ENCODE results near the gene LKAAEAR1. TPM values are rescaled to one million over a fixed set of nuclear protein-coding genes. Genes with fewer than 3 reads are reported as not detected.
A peak's percentile ranks its signal among the peaks of the same experiment; 100 is the strongest.

The LKAAEAR1 gene
- total and polyA plus RNA-seq, 2 of the 13 experiments (the other 11 are each of a cell fraction or from before 2014, with no cell fraction given): not detected

GRCh38 chr20:64041040-64041780, 43.0 kb downstream of the LKAAEAR1 start (continued):
- peak; percentile 92; the same call in 1 of the 2 replicates for TF ChIP-seq ZBTB8A (CRISPR knock-in tag; IDR thresholded peaks at IDR 0.05; ENCODE audit: borderline replicate concordance, low read depth)
- peak; percentile 44; the same call in 1 of the 2 replicates for TF ChIP-seq REPIN1 (CRISPR knock-in tag; IDR thresholded peaks at IDR 0.05; ENCODE audit: borderline replicate concordance, low read depth)
- TF ChIP-seq HOXA5 (CRISPR knock-in tag; IDR thresholded peaks at IDR 0.05): peak; percentile 85
- 0 out of 2 replicates have a peak, but pooled peaks have one; percentile 65 for TF ChIP-seq NFATC3 (CRISPR knock-in tag; IDR thresholded peaks at IDR 0.05)
- no peak for TF ChIP-seq ZNF747 (CRISPR knock-in tag; IDR thresholded peaks at IDR 0.05; ENCODE audit: borderline replicate concordance)
- TF ChIP-seq PRPF4 (IDR thresholded peaks at IDR 0.05; ENCODE audit: low read depth, low read length, poor library complexity, severe bottlenecking): no peak
- no peak for TF ChIP-seq ATF1 (CRISPR knock-in tag; IDR thresholded peaks at IDR 0.05)
- TF ChIP-seq ZNF589 (CRISPR knock-in tag; conservative IDR thresholded peaks at IDR 0.05): no peak; the same call in none of the 2 replicates
- no peak; the same call in 1 of the 2 replicates for TF ChIP-seq ZBTB33 (CRISPR knock-in tag; IDR thresholded peaks at IDR 0.05)
- TF ChIP-seq PHF21A (CRISPR knock-in tag; IDR thresholded peaks at IDR 0.05): no peak; the same call in none of the 2 replicates
- peak; percentile 36 for TF ChIP-seq ZNF605 (CRISPR knock-in tag; IDR thresholded peaks at IDR 0.05)
- no peak for TF ChIP-seq ZNF18 (CRISPR knock-in tag; IDR thresholded peaks at IDR 0.05; ENCODE audit: insufficient replicate concordance)
- TF ChIP-seq SNAPC5 (CRISPR knock-in tag; IDR thresholded peaks at IDR 0.05; ENCODE audit: borderline replicate concordance): 0 out of 2 replicates have a peak, but pooled peaks have one; percentile 68
- TF ChIP-seq SIX4 (CRISPR knock-in tag; IDR thresholded peaks at IDR 0.05): peak; percentile 61; the same call in 1 of the 2 replicates
- TF ChIP-seq FOXK1 (CRISPR knock-in tag; IDR thresholded peaks at IDR 0.05; ENCODE audit: borderline replicate concordance, low read depth): no peak
- TF ChIP-seq ATF4 (CRISPR knock-in tag; IDR thresholded peaks at IDR 0.05): peak in 1 of 2 experiments; percentile 33; a peak in 1 of 4 replicates
- TF ChIP-seq ZNF224 (CRISPR knock-in tag; IDR thresholded peaks at IDR 0.05): no peak
- no peak for TF ChIP-seq ZFP36 (IDR thresholded peaks at IDR 0.05; ENCODE audit: borderline replicate concordance, low read depth, low read length, partially characterized antibody)
- no peak for TF ChIP-seq CTCF (CRISPR knock-in tag; IDR thresholded peaks at IDR 0.05)
- TF ChIP-seq ZNF503 (CRISPR knock-in tag; IDR thresholded peaks at IDR 0.05): 0 out of 2 replicates have a peak, but pooled peaks have one; percentile 31

All from HepG2 (cell line).